NB4 (cell line): ENCODE measurements around the gene GABRA5.

ENCODE experiments used
- POLR2A ChIP-seq: IDR thresholded peaks from 2 replicates; pipeline ENCODE4 v1.6.1; 2011; ENCODE audit warnings: mild to moderate bottlenecking; ENCODE audit not compliant: insufficient read length; ENCODE audit errors: extremely low read depth
- TF ChIP-seq, protein P1 (sequence below): IDR thresholded peaks from one replicate; pipeline ENCODE4 v1.5.1; 2012; ENCODE audit warnings: low read depth, low read length

- TF ChIP-seq, protein P1, sequence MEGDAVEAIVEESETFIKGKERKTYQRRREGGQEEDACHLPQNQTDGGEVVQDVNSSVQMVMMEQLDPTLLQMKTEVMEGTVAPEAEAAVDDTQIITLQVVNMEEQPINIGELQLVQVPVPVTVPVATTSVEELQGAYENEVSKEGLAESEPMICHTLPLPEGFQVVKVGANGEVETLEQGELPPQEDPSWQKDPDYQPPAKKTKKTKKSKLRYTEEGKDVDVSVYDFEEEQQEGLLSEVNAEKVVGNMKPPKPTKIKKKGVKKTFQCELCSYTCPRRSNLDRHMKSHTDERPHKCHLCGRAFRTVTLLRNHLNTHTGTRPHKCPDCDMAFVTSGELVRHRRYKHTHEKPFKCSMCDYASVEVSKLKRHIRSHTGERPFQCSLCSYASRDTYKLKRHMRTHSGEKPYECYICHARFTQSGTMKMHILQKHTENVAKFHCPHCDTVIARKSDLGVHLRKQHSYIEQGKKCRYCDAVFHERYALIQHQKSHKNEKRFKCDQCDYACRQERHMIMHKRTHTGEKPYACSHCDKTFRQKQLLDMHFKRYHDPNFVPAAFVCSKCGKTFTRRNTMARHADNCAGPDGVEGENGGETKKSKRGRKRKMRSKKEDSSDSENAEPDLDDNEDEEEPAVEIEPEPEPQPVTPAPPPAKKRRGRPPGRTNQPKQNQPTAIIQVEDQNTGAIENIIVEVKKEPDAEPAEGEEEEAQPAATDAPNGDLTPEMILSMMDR = no peak
- no peak for TF ChIP-seq POLR2A
These were observed 16.7 kb upstream of the GABRA5 start for GRCh38 chr15:26850161-26850560.
